Retinal pigment epithelial cell (primary cell): ENCODE results near the gene SHISA9.

Experiments
- DNase-seq: peaks from one replicate; pipeline ENCODE4 v3.0.0-alpha.2; 2010; ENCODE audit warnings: low read depth
- H3K4me3 ChIP-seq: 2 replicates; pipeline ENCODE4 v1.5.1; 2011; ENCODE audit warnings: mild to moderate bottlenecking, low read length, control low read depth, moderate library complexity
- CTCF ChIP-seq: conservative IDR thresholded peaks from 2 replicates; pipeline ENCODE4 v1.5.1; 2011; ENCODE audit warnings: low read depth, low read length, control low read depth, inconsistent platforms

Gene SHISA9

GRCh38 chr16:13036600-13036999 is 135.2 kb downstream of the SHISA9 start:
- peak; percentile 9 for DNase-seq
- TF ChIP-seq CTCF: no peak
- no peak overlapping the region for H3K4me3 ChIP-seq

GRCh38 chr16:13038591-13038990 is 137.2 kb downstream of the SHISA9 start:
- no peak overlapping the region for H3K4me3 ChIP-seq
- no peak for TF ChIP-seq CTCF
- DNase-seq: no peak

GRCh38 chr16:13039526-13039925 is 138.1 kb downstream of the SHISA9 start:
- no peak overlapping the region for H3K4me3 ChIP-seq
- DNase-seq: no peak
- TF ChIP-seq CTCF: no peak

GRCh38 chr16:13041180-13041579 is 139.8 kb downstream of the SHISA9 start:
- H3K4me3 ChIP-seq: no peak overlapping the region
- no peak for TF ChIP-seq CTCF
- no peak for DNase-seq

GRCh38 chr16:13041646-13042290 is 140.4 kb downstream of the SHISA9 start:
- no peak for TF ChIP-seq CTCF
- no peak for DNase-seq
- H3K4me3 ChIP-seq: no peak overlapping the region

- no peak for DNase-seq
- TF ChIP-seq CTCF: no peak
- no peak overlapping the region for H3K4me3 ChIP-seq
These were observed 140.9 kb downstream of the SHISA9 start for GRCh38 chr16:13042291-13042685.

GRCh38 chr16:13046061-13046821 is 144.8 kb downstream of the SHISA9 start:
- no peak overlapping the region for H3K4me3 ChIP-seq
- no peak for TF ChIP-seq CTCF
- no peak for DNase-seq
